ENCODE results near the gene UNC5C.
"Not testable (repeated sequence)": the region's sequence is repeated elsewhere in the genome, so short reads cannot be mapped to it uniquely, and the experiment has no call there.

The UNC5C gene

GRCh38 chr4:95155759-95156451, 392.9 kb downstream of the UNC5C start:
- DNase-seq (ENCODE audit: low read depth, low spot score) = no peak

GRCh38 chr4:95153182-95153581, 395.6 kb downstream of the UNC5C start:
- no peak overlapping the region for H3K27ac ChIP-seq
- no peak for DNase-seq (ENCODE audit: low read depth, low spot score)

More at GRCh38 chr4:95155759-95156451, 392.9 kb downstream of the UNC5C start:
- H3K27ac ChIP-seq = no peak overlapping the region

- H3K27ac ChIP-seq = no peak overlapping the region
- DNase-seq (ENCODE audit: low read depth, low spot score) = no peak
Observed at GRCh38 chr4:95151255-95151654, 397.5 kb downstream of the UNC5C start.

- no peak overlapping the region for H3K27ac ChIP-seq
- DNase-seq (ENCODE audit: low read depth, low spot score) = no peak
Observed at GRCh38 chr4:95142932-95143331, 405.8 kb downstream of the UNC5C start.

GRCh38 chr4:95141361-95141760, 407.4 kb downstream of the UNC5C start:
- DNase-seq (ENCODE audit: low read depth, low spot score) = peak; percentile 2
- H3K27ac ChIP-seq = no peak overlapping the region

- H3K27ac ChIP-seq; DNase-seq (ENCODE audit: low read depth, low spot score): not testable (repeated sequence)
Observed at GRCh38 chr4:95139424-95139823, 409.3 kb downstream of the UNC5C start.

- not testable (repeated sequence) for H3K27ac ChIP-seq; DNase-seq (ENCODE audit: low read depth, low spot score)
Observed at GRCh38 chr4:95134016-95134415, 414.8 kb downstream of the UNC5C start.

GRCh38 chr4:95129821-95130311, 418.9 kb downstream of the UNC5C start:
- peak overlapping the region; percentile 51 for H3K27ac ChIP-seq
- peak; percentile 97 for DNase-seq (ENCODE audit: low read depth, low spot score)

- DNase-seq (ENCODE audit: low read depth, low spot score) = no peak
Observed at GRCh38 chr4:95129031-95129430, 419.7 kb downstream of the UNC5C start.

GRCh38 chr4:95124906-95125504, 423.8 kb downstream of the UNC5C start:
- DNase-seq (ENCODE audit: low read depth, low spot score) = no peak
- no peak overlapping the region for H3K27ac ChIP-seq

More at GRCh38 chr4:95129031-95129430, 419.7 kb downstream of the UNC5C start:
- peak overlapping the region; percentile 51 for H3K27ac ChIP-seq

- no peak overlapping the region for H3K27ac ChIP-seq
- DNase-seq (ENCODE audit: low read depth, low spot score) = no peak
Observed at GRCh38 chr4:95122001-95122400, 426.8 kb downstream of the UNC5C start.

GRCh38 chr4:95120456-95120855, 428.3 kb downstream of the UNC5C start:
- DNase-seq (ENCODE audit: low read depth, low spot score) = no peak
- no peak overlapping the region for H3K27ac ChIP-seq

- no peak for DNase-seq (ENCODE audit: low read depth, low spot score)
- no peak overlapping the region for H3K27ac ChIP-seq
Observed at GRCh38 chr4:95118497-95118896, 430.3 kb downstream of the UNC5C start.

GRCh38 chr4:95114521-95114920, 434.3 kb downstream of the UNC5C start:
- DNase-seq (ENCODE audit: low read depth, low spot score) = no peak
- H3K27ac ChIP-seq = no peak overlapping the region

Data from epithelial cell of prostate (primary cell).